Mesothelial cell of epicardium (in vitro differentiated cells): ENCODE measurements around the gene PDSS1. TPM values are rescaled to one million over a fixed set of nuclear protein-coding genes. Genes with fewer than 3 reads are reported as not detected.
"Not testable (repeated sequence)": the region's sequence is repeated elsewhere in the genome, so short reads cannot be mapped to it uniquely, and the experiment has no call there.

Source experiments
- DNase-seq, 2 experiments: peaks; one replicate each; pipeline ENCODE4 v3.0.0; 2021; ENCODE audit warnings: low spot score in 2 of 2; ENCODE audit not compliant: unreplicated experiment in 2 of 2
- H3K27ac Mint-ChIP-seq: 2 replicates; pipeline ENCODE4 v1.8.0; 2021; ENCODE audit warnings: mixed read lengths
- H3K27me3 Mint-ChIP-seq: 2 replicates; pipeline ENCODE4 v1.8.0; 2021; ENCODE audit warnings: low read depth, mixed read lengths
- H3K36me3 Mint-ChIP-seq: 2 replicates; pipeline ENCODE4 v1.8.0; 2021; ENCODE audit warnings: mixed read lengths
- H3K4me1 Mint-ChIP-seq: 2 replicates; pipeline ENCODE4 v1.8.0; 2021; ENCODE audit warnings: mixed read lengths
- H3K4me3 Mint-ChIP-seq: 2 replicates; pipeline ENCODE4 v1.8.0; 2021; ENCODE audit warnings: mild to moderate bottlenecking, moderate library complexity, mixed read lengths
- H3K9me3 Mint-ChIP-seq: 2 replicates; pipeline ENCODE4 v1.8.0; 2021; ENCODE audit warnings: mixed read lengths
- CTCF ChIP-seq: fragments of 200-600 bp; sonication (generic); IDR thresholded peaks from one replicate; pipeline ENCODE4 v1.5.0; 2021; ENCODE audit warnings: antibody characterized with exemption; ENCODE audit not compliant: unreplicated experiment
- total RNA-seq: library from RNA; stranded (reverse); gene quantifications from 3 replicates; pipeline ENCODE4 v1.2.1, GENCODE V29; 2021

PDSS1 gene
- total RNA-seq, 1 donor from 2014 or later: 8.7 TPM

- no peak for DNase-seq
- H3K36me3 Mint-ChIP-seq: no peaks in the 10 kb centered on the region
- H3K4me1 Mint-ChIP-seq: no peaks in the 10 kb centered on the region
- no peak overlapping the region for H3K27ac Mint-ChIP-seq
- no peak overlapping the region for H3K4me3 Mint-ChIP-seq
- TF ChIP-seq CTCF: no peak
- peaks cover 24% of the 10 kb centered on the region for H3K27me3 Mint-ChIP-seq
- H3K9me3 Mint-ChIP-seq: no peaks in the 10 kb centered on the region
Measured at GRCh38 chr10:26682931-26683330, 14.6 kb upstream of the PDSS1 start.

GRCh38 chr10:26684667-26685264 lies 12.7 kb upstream of the PDSS1 start:
- TF ChIP-seq CTCF: peak; percentile 68
- peaks cover 30% of the 10 kb centered on the region for H3K27me3 Mint-ChIP-seq
- H3K4me1 Mint-ChIP-seq, DNase-seq, H3K4me3 Mint-ChIP-seq, H3K36me3 Mint-ChIP-seq, H3K9me3 Mint-ChIP-seq, H3K27ac Mint-ChIP-seq: not testable (repeated sequence)

- no peak overlapping the region for H3K27ac Mint-ChIP-seq
- no peak for DNase-seq
- TF ChIP-seq CTCF: no peak
- no peak overlapping the region for H3K4me3 Mint-ChIP-seq
- H3K27me3 Mint-ChIP-seq: peaks cover 36% of the 10 kb centered on the region
- H3K9me3 Mint-ChIP-seq: no peaks in the 10 kb centered on the region
- H3K36me3 Mint-ChIP-seq: no peaks in the 10 kb centered on the region
- no peaks in the 10 kb centered on the region for H3K4me1 Mint-ChIP-seq
Measured at GRCh38 chr10:26685441-26685840, 12.1 kb upstream of the PDSS1 start.

- no peak for DNase-seq
- Mint-ChIP-seq H3K36me3 (no peaks in the 10 kb centered on the region), H3K27me3 (peaks cover 51% of the 10 kb centered on the region), H3K9me3 (no peaks in the 10 kb centered on the region), H3K4me1 (no peaks in the 10 kb centered on the region), H3K4me3 (no peak overlapping the region), H3K27ac (no peak overlapping the region)
- no peak for TF ChIP-seq CTCF
Measured at GRCh38 chr10:26689399-26689798, 8.1 kb upstream of the PDSS1 start.

- Mint-ChIP-seq H3K4me3 (no peak overlapping the region), H3K4me1 (no peaks in the 10 kb centered on the region), H3K9me3 (no peaks in the 10 kb centered on the region), H3K27ac (no peak overlapping the region), H3K27me3 (peaks cover 54% of the 10 kb centered on the region), H3K36me3 (no peaks in the 10 kb centered on the region)
- no peak for TF ChIP-seq CTCF
- DNase-seq: no peak
Measured at GRCh38 chr10:26690731-26691475, 6.6 kb upstream of the PDSS1 start.

- Mint-ChIP-seq H3K27me3 (peaks cover 42% of the 10 kb centered on the region), H3K4me1 (peaks cover 16% of the 10 kb centered on the region)
- H3K27ac Mint-ChIP-seq, DNase-seq, H3K4me3 Mint-ChIP-seq, H3K9me3 Mint-ChIP-seq, H3K36me3 Mint-ChIP-seq: not testable (repeated sequence)
Measured at GRCh38 chr10:26694536-26694935, 3.0 kb upstream of the PDSS1 start.
